Measurements from ENCODE around the gene PREPL.

GRCh38 chr2:44299635-44300034 is 61.7 kb downstream of the PREPL start:
- no peak for TF ChIP-seq CTCF (IDR thresholded peaks at IDR 0.05; ENCODE audit: low read depth, low read length)
- TF ChIP-seq EZH2phosphoT487 (IDR thresholded peaks at IDR 0.05; ENCODE audit: low read depth), result no peak
